Gastroesophageal sphincter (tissue), 4 donors: ENCODE measurements around the gene PAX4. TPM values are rescaled to one million over a fixed set of nuclear protein-coding genes. Genes with fewer than 3 reads are reported as not detected.

Experiments used
- ATAC-seq: fragments of 150-250 bp; one replicate; pipeline ENCODE4 v1.9.1; 2016; ENCODE audit warnings: mild to moderate bottlenecking, moderate library complexity
- H3K27ac ChIP-seq, 4 donors: fragments of 200-600 bp; sonication (generic) in 3 of 4; 1 replicate in 3 of 4; 2 replicates in 1 of 4; pipeline ENCODE4 v1.5.1; 2016 to 2019
- H3K27me3 ChIP-seq: fragments of 200-600 bp; sonication (generic); one replicate; pipeline ENCODE4 v1.5.1; 2019
- H3K36me3 ChIP-seq, 2 donors: fragments of 200-600 bp; sonication (generic); one replicate each; pipeline ENCODE4 v1.5.1; 2019; ENCODE audit warnings: control low read depth in 1 of 2
- H3K4me1 ChIP-seq, 3 donors: fragments of 200-600 bp; sonication (generic); 1 replicate in 2 of 3; 2 replicates in 1 of 3; pipeline ENCODE4 v1.5.1; 2016 to 2019; ENCODE audit warnings: control low read depth in 2 of 3
- H3K4me3 ChIP-seq, 2 donors: fragments of 200-600 bp; sonication (generic); one replicate each; pipeline ENCODE4 v1.5.1; 2019; ENCODE audit warnings: mild to moderate bottlenecking in 1 of 2, moderate library complexity in 1 of 2
- H3K9me3 ChIP-seq, 3 donors: fragments of 200-600 bp; sonication (generic); one replicate each; pipeline ENCODE4 v1.5.1; 2017 to 2019; ENCODE audit warnings: control low read depth in 2 of 3
- EP300 ChIP-seq: sonication (generic); formaldehyde crosslinking; IDR thresholded peaks from one replicate; pipeline ENCODE4 v1.6.1; 2017; ENCODE audit warnings: antibody characterized with exemption, mild to moderate bottlenecking
- POLR2A ChIP-seq, 2 donors: fragments of 450-650 bp; IDR thresholded peaks; one replicate each; pipeline ENCODE4 v1.6.1; 2017; ENCODE audit warnings: antibody characterized with exemption in 2 of 2, mild to moderate bottlenecking in 2 of 2, moderate library complexity in 1 of 2
- POLR2AphosphoS5 ChIP-seq: sonication (generic); formaldehyde crosslinking; IDR thresholded peaks from one replicate; pipeline ENCODE4 v1.6.1; 2017; ENCODE audit warnings: antibody characterized with exemption
- WGBS, 2 donors: methylation state at CpG; one replicate each; pipeline ENCODE4 v1.1.5; 2018; ENCODE audit warnings: low coverage in 1 of 2; 5-methylcytosine and 5-hydroxymethylcytosine counted together
- total RNA-seq, 4 donors: library from RNA; depleted of rRNA; stranded (reverse); fragments of >200 nt; gene quantifications; one replicate each; pipeline ENCODE4 v1.1.0, GENCODE V29; 2016
- TF ChIP-seq, protein P1 (sequence below), 4 experiments: fragments of 200-600 bp in 2 of 4; fragments of 450-650 bp in 2 of 4; sonication (generic) in 1 of 4; IDR thresholded peaks; one replicate each; pipeline ENCODE4 v1.5.1; 2017 to 2019; ENCODE audit warnings: antibody characterized with exemption in 4 of 4, mild to moderate bottlenecking in 2 of 4, moderate library complexity in 2 of 4

Gene PAX4
- total RNA-seq, 4 donors from 2014 or later: not detected

DNA sequence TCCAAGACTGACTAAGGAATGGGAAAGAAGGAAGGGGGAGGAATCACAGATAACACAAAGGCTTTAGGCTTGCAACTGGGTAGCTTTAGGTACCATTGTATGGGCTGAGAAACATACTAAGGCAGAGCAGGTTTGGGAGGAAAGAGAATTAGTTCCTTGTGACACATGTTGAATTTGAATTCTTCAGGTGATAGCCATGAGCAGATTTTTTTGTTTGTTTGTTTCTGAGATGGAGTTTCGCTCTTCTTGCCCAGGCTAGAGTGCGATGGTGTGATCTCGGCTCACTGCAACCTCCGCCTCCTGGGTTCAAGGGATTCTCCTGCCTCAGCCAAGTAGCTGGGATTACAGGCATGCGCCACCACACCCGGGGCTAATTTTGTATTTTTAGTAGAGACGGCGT lies 29.7 kb upstream of the PAX4 start:
- TF ChIP-seq, protein P1, sequence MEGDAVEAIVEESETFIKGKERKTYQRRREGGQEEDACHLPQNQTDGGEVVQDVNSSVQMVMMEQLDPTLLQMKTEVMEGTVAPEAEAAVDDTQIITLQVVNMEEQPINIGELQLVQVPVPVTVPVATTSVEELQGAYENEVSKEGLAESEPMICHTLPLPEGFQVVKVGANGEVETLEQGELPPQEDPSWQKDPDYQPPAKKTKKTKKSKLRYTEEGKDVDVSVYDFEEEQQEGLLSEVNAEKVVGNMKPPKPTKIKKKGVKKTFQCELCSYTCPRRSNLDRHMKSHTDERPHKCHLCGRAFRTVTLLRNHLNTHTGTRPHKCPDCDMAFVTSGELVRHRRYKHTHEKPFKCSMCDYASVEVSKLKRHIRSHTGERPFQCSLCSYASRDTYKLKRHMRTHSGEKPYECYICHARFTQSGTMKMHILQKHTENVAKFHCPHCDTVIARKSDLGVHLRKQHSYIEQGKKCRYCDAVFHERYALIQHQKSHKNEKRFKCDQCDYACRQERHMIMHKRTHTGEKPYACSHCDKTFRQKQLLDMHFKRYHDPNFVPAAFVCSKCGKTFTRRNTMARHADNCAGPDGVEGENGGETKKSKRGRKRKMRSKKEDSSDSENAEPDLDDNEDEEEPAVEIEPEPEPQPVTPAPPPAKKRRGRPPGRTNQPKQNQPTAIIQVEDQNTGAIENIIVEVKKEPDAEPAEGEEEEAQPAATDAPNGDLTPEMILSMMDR (IDR thresholded peaks at IDR 0.05): no peak
- TF ChIP-seq POLR2AphosphoS5 (no peak), EP300 (no peak), POLR2A (IDR thresholded peaks at IDR 0.05) (no peak)
- 100% methylated on average over 2 to 5 of the region's 8 CpGs for WGBS, 2 donors
- ATAC-seq: no peak

DNA sequence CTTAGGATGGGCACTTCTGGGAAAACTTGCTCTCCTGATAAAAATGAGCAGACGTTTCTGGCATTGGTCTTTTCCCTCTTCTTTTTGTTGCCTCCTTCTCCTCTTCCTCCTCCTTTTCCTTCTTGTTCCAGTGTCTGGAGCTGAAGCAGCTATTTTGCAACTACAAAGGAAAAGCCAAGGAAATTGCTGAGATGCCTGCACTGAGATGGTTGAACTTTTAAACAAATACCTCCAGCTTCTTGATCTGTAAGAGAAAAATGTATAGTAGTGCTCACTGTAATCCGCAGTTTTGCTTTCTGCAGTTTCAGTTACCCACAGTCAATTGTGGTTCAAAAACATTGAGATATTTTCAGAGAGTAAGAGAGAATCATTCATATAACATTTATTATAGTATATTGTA lies 26.5 kb upstream of the PAX4 start:
- TF ChIP-seq POLR2A (IDR thresholded peaks at IDR 0.05) (no peak), EP300 (no peak), POLR2AphosphoS5 (no peak)
- TF ChIP-seq, protein P1 (IDR thresholded peaks at IDR 0.05): no peak
- no peak for ATAC-seq
- no peak overlapping the region for H3K4me3 ChIP-seq
- 44 to 50% methylated on average over 1 to 2 of the region's 2 CpGs for WGBS, 2 donors
- peaks cover 3% of the 10 kb centered on the region for H3K27me3 ChIP-seq
- H3K4me1 ChIP-seq: no peaks in the 10 kb centered on the region
- H3K9me3 ChIP-seq: no peaks in the 10 kb centered on the region
- H3K27ac ChIP-seq: no peak overlapping the region
- H3K36me3 ChIP-seq: no peaks in the 10 kb centered on the region

More for the DNA sequence above, 29.7 kb upstream of the PAX4 start:
- Histone ChIP-seq H3K27me3 (peaks cover 3% of the 10 kb centered on the region), H3K4me3 (no peak overlapping the region), H3K27ac (no peak overlapping the region), H3K36me3 (no peaks in the 10 kb centered on the region), H3K9me3 (no peaks in the 10 kb centered on the region), H3K4me1 (peaks cover 0 to 9% (median 0%) of the 10 kb centered on the region in 3 donors)

DNA sequence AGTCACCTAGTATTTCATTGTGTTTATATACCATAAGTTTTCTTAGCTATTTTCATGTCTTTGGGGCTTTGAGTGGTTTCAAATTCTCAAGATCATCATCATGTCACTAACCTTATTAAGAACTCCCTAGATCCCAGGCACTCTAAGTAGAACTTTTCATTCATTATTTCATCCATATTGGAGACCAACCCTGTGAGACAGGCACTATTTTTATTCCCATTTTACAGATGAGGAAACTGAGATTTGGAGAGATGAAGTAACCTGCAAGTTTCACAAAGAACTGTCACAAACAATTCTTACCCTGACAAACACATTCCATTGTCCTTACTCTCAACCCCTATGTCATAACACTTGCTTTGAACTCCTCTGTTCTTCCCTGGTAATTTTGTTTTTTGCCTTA lies 20.3 kb upstream of the PAX4 start:
- Histone ChIP-seq H3K9me3 (no peaks in the 10 kb centered on the region), H3K27ac (no peak overlapping the region), H3K4me3 (no peak overlapping the region), H3K27me3 (peaks cover 27% of the 10 kb centered on the region), H3K36me3 (no peaks in the 10 kb centered on the region), H3K4me1 (no peaks in the 10 kb centered on the region)
- TF ChIP-seq EP300 (no peak), POLR2A (IDR thresholded peaks at IDR 0.05) (no peak), POLR2AphosphoS5 (no peak)
- TF ChIP-seq, protein P1 (IDR thresholded peaks at IDR 0.05): no peak
- ATAC-seq: no peak

DNA sequence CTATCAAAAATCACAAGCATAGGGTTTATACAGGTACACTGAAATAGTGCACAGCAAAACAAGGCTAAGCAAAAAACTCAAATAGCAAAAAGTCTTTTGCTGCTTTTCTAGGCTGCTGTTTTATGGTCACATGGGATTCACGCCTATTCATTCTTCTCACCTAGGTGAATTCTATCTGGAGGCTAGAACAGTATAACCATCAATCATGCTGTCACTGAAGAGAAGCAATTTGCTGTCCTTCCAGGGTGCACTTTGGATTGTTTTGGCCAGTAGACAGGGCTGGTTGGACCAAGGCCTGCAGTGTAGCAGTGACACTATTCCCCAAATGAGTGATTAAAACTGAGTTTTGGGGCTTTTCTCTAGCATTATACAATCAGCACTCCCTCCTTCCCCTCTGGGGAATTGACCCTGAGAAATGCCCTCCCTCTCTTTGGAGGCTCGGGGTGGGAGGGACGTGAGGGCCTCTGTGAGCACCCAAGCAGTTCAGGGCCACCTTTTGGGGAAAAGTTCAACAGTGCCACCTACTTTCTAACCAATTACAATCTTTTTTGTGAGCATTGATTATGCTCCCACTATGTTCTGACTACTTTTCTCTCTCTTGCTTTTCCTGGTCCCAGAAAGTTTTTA lies 17.8 kb upstream of the PAX4 start:
- Histone ChIP-seq H3K27me3 (peaks cover 48% of the 10 kb centered on the region), H3K4me1 (no peaks in the 10 kb centered on the region), H3K27ac (no peak overlapping the region), H3K9me3 (no peaks in the 10 kb centered on the region), H3K36me3 (no peaks in the 10 kb centered on the region), H3K4me3 (no peak overlapping the region)
- TF ChIP-seq EP300: no peak
- no peak for TF ChIP-seq POLR2A (IDR thresholded peaks at IDR 0.05)
- TF ChIP-seq, protein P1 (IDR thresholded peaks at IDR 0.05): no peak
- no peak for TF ChIP-seq POLR2AphosphoS5
- no peak for ATAC-seq
- 44 to 63% methylated on average over 3 of the region's 3 CpGs for WGBS, 2 donors

DNA sequence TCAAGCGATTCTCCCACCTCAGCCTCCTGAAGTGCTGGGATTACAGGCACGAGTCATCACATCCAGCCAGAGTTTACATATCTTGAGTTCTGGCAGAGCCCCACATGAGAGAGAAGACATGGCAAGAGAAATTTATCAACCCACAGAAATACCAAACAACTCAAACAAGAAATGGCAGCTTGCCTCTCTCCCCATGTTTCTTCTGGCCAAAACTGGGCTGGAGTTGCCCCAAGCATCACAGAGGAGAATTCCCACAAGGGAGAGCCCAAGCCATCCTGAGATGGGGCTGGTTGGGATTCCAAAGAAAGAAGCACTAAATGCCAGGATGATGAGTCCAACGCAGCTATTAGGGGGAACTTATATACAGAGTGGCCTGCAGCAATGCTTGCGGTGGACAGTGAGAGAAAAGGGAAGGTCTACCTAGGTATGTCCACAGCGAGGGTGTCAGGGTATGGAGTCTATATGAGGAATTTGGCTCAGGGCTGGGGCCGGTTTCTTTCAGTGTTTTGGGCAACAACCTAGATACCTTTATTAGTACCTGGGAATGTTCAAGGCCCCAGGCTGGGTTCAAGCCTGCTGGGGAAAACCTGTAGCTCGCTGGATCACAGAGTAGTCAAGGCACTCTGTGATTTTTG lies 14.5 kb upstream of the PAX4 start:
- H3K4me1 ChIP-seq: no peaks in the 10 kb centered on the region
- no peak overlapping the region for H3K27ac ChIP-seq
- no peaks in the 10 kb centered on the region for H3K36me3 ChIP-seq
- 78 to 87% methylated on average over 4 to 6 of the region's 7 CpGs for WGBS, 2 donors
- peaks cover 40% of the 10 kb centered on the region for H3K27me3 ChIP-seq
- no peaks in the 10 kb centered on the region for H3K9me3 ChIP-seq
- H3K4me3 ChIP-seq: no peak overlapping the region
- no peak for TF ChIP-seq POLR2AphosphoS5
- TF ChIP-seq, protein P1 (IDR thresholded peaks at IDR 0.05): no peak
- TF ChIP-seq POLR2A (IDR thresholded peaks at IDR 0.05): no peak
- no peak for TF ChIP-seq EP300
- no peak for ATAC-seq
